ENCODE data around the gene PINLYP.

Gene PINLYP

DNA sequence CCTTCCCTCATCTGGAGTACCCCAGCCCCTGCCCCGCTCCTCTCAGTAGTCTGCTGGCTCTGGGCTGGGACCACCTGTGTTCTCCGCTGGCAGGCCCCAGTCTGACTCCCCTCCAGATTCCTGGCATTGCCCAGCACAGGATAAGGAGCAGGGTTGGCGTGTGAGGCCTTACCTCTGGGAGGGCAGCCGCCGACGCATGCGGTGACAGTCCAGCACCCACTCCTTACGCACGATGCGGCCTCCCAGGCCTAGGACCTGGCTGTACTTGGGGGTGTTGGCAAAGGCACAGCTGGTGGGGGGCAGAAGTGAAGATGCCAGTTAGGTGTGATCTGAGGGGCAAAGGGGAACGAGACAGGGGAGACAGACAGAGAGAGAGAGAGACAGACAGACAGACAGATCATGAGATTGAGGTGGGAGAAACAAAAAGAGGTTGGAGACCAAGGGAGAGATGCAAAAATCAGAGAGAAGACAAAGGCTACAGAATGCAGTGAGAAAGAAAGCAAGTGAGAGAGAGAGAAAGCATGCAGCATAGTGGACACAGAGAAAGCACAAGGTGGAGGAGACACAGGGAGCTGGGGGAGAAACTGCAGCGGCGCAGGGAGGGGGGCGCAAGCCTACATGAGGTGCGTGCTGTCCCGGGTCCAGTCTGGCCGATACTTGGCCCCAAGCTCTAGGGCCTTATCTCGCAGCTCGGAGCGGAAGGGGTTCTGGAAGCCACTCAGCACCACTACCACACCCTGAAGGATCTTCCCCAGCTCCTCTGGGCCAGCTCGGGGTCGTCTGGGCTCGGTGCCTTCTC, 24.0 kb upstream of the PINLYP start:
- no peak for DNase-seq

DNA sequence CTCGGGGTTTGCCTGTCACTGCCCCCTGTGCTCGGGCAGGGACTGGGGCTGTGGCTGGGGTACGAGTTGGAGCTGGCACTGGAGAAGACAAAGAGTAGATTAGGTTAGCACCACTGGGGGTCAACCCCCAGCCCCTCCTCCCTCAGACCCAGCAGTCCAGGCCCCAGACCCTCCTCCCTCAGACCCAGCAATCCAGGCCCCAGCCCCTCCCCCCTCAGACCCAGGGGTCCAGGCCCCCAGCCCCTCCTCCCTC, 23.5 kb upstream of the PINLYP start:
- no peak for DNase-seq

DNA sequence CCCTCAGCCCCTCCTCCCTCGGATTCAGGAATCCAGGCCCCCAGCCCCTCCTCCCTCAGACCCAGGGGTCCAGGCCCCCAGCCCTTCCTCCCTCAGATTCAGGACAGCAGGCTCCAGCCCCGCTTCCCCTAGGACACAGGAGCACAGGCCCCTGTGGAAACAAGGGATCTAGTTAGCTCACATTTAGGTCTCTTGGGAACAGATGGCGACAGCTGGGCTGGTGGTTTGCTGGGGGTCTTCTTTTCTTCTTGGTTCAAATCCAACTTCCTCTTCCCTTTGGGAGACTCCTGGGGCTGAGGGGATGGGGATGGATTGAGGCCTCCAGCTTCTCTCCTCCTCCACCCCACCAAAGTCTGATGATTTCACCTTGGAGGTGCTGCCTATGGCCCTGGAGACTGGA, 23.0 kb upstream of the PINLYP start:
- DNase-seq: no peak

DNA sequence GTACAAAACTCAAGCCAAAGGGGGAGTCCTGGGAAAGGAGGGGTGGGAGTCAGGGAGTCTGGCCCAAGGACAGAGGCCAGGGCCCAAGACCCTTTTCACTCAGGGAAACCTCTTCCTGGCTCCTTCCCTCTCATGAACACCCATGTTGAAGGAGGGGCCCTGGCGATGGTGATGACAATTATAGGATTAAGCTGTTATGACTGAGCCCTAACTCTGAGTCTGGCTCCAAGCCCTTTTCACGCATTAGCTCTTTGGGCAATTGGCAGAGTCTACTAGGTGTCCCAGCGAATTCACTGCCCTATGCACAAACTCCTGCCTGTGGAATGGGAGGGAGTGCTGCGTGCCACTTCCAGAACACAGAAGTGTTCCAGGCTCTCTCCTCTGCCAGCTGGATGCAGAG, 21.9 kb upstream of the PINLYP start:
- no peak for DNase-seq

DNA sequence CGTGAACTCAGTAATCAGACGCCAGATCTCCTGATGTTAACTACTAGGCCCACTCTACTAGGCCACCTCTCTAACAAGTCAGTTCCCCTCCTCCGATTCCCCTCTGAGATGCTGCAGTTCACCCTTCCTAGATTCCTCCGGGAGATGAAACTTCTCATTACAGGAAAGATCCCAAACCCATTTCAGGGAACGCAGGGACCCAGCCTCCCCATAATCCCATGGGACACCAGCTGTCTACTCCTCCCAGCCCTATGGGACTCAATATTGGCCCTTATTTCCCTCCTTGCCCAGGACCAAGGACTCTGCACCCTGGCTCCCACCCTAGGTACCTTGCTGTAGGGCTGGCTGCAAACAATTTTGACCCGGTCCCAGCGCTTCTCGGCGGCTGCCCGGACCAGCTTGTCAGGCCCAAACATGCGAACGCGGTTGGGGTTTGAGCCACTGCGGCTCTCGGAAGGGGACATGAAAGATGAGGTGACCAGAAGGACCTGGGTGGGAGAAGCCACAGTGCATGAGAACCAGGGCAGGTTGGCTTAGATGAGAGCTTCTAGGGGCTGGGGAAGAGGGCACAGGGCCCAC, 21.2 kb upstream of the PINLYP start:
- DNase-seq: no peak

DNA sequence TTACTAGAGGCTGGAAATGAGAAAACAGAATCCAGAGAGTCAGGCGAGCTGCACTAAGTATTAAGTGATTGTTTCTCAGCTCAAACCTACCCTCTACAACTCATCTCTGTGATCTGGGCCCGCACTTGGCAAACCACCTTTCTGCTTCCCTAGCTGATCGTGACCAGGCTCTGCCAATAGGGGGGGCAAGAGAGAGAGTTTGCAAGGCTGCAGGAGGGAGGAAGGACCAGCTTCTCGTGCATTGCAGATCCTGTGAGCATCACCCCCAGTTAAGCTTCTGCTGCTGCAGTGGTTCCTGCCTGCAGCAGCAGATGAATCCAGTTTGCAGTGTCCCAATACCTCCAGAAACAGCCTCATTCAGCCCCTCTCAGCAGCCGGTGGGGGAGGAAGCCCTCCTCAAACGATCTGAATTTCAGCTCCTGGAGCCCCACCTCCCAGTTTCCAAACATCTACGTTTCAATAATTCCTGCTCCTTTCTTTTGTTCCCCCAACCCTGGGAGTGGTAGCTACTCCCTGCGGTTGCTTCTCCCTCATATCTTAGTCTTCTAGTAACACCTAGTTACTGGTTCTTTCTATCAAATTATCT, 20.3 kb upstream of the PINLYP start:
- peak; percentile 59 for DNase-seq

DNA sequence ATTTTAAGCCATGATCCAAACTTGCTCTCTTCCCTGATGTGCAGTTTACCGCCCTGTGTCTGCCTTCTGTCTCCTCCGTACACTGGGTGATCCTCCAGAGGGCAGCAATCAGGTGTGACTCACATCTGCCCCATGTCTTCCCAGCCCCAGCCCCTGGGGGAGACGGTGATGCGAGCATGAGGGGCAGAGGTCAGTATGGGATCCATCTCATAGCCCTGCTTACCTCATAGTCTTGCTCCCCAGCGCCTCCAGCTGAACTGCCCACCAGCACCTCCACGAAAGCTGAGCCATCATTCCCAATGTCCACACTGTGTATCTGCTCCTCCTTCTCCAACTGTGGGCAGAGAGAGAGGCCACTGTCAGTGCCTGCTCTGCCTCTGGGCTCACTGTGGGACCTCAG, 14.9 kb upstream of the PINLYP start:
- DNase-seq: peak; percentile 19

DNA sequence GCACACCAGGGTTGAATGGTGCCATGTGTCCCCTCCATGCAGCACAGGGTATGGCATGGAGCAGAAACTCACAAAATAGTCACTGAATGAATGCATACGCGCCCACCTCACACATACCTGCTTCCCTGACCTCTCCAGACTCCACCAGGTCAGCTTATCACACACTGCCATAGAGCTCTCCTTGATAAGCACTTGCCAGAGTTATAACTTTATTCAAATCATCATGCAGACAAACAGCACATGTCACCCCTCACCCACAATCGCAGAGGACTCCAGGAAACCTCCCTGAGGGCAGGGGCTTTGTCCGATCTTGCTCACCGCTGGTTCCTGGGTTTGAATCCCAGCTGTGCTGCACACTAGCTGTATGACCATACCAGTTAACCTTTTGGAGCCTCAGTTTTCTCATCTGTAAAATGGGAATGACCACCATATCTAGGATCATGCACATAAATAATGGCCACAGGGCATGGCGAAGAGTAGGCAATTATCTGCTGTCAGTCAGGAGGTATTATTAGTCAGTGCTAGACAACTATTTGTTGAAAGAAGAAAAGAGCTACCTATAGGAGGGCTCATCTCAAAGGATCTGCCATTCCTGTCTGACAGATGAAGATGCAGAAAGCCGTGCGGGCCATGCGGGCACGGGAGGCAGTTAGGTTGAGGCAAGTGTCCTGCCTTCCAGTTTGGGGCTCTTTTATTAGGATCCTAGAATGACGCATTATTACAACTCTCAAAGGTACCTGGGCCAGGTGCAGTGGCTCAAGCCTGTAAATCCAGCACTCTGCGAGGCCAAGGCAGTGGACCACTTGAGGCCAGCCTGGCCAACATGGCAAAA, 14.2 kb upstream of the PINLYP start:
- DNase-seq: no peak

DNA sequence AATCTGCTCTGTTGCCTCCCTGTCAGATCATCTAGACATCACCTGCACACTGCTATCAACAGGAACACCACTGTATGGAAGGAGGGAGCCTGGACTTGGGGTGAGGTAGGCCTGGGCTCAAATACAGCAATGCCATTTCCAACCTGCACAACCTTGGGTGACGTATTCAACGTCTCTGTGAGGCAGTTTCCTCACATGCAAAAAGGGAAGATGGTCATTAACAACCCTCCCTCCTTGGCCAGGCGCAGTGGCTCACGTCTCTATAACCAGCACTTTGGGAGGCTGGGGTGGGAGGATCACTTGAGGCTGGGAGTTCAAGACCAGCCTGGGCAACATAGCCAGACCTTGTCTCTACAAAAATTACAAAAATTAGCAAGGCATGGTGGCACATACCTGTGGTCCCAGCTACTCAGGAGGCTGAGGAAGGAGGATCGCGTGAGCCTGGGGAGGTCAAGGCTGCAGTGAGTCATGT, 13.3 kb upstream of the PINLYP start:
- no peak for DNase-seq

DNA sequence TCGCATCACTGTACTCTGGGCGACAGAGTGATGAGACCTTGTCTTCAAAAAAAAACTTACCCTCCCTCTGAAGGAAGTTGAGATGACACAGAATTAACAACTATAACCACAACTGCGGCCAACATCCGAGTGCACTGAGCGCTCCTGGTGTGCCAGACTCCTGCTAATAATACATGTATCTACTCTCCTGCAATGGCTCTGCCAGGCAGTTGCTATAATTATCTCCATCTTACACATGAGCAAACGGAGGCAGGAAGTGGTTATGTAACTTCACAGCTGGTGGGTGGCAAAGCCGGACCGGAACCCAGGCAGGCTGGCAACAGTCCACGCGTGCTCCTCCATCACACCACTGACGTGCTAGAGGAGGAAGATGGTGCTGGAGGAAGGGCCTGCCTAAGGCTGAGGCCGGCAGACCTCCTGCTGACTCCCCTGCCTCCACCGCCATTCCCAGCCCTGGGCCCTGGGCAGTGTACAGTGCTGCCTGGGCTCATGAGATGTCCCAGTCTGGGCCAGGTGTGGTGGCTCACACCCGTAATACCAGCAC, 12.8 kb upstream of the PINLYP start:
- DNase-seq: peak; percentile 77

DNA sequence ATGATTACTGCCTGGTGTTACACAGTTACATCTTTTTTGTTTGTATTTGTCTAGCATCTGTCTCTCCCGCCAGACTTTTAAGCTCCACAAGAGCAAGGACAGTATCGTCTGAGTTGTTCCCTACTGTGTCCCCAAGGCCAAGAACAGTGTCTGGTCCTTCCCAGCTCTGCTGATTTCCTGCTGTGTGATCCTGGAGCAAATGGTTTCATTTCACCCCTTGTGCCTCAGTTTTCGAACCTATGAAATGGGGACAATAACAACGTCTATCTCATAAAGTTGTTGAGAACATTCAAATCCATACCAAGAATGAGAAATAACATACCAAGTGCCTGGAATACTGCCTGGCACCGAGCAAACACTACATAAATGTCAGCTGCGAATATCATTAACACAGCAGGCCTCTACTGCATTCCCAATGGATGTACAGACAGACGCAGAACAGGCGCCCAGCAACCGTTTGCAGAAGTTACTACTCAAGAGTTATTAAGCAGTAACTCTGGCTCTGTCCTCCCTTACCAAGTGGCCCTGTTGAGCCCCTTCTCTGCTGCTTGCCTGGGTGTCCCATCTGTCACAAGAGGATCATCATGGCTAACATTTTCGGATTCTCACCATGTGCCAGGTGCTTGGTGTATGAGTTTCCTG, 11.7 kb upstream of the PINLYP start:
- DNase-seq: no peak

DNA sequence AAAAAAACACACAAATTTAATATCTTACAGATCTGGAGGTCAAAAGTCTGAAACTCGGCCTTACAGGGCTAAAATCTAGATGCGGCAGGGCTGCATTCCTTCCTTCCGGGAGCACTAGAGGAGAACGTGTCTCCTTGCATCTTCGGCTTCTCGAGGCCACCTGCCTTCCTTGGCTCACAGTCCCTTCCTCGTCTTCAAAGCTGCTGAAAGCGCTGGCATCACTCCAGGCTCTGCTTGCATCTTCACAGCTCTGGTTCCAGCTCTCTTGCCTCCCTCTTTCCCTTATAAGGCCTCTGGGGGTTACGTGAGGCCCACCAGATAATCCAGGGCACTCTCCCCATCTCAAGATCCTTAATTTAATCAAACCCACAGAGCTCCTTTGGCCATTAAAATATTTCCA, 10.8 kb upstream of the PINLYP start:
- DNase-seq: no peak

DNA sequence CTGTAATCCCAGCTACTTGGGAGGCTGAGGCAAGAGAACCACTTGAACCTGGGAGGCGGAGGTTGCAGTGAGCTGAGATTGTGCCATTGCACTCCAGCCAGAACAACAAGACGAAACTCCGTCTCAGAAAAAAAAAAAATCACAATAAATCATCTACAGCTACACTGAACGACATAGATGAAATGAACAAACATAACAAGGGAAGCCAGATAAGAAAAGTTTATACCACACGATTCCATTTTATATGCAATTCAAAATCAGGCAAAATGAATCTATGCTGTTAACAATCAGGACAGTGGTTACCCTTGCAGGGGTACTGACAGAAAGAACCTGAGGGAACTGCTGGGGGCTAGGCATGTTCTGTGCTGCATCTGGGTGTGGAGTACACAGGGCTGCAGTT, 5.9 kb upstream of the PINLYP start:
- DNase-seq: no peak

DNA sequence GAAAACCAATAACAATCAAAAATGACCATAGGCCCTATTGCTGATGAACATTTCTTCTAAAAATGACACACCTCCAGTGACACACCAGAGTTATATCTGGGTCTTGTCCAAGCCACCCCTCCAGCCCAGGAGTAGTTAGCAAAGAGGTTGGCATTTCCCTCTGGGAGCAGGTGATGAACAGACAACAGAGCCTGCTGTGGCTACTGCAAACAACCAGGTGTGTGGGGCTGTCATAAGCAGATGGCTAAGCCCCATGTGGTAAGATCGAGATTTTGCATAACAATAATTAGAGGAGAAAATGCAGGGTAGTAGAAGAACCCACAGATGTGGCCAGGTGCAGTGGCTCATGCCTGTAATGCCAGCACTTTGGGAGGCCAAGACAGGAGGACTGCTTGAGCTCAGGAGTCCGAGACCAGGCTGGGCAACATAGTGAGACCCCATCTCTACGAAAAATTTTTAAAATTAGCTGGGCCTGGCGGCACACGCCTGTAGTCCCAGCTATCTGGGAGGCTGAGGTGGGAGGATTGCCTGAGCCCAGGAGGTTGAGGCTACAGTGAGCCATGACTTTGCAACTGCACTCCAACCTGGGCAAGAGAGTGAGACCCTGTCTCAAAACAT, 5.3 kb upstream of the PINLYP start:
- DNase-seq: no peak

DNA sequence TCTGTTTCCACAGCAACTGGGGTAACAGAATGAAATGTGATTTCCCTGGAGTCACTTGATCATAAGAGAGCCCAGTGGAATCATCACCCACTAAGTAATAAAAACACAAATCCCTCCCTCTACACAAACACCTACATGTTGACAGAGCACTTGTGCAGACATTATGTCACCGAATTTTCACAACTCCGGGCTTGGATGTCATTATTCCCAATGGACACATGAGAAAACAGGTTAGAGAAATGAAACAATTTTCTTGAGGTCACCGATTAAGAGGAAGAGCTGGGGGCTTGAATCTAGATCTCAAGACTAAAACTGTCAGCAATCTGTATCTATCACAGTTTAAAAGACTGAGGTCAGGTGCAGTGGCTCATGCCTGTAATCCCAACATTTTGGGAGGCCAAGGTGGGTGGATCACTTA, 3.4 kb upstream of the PINLYP start:
- DNase-seq: no peak

DNA sequence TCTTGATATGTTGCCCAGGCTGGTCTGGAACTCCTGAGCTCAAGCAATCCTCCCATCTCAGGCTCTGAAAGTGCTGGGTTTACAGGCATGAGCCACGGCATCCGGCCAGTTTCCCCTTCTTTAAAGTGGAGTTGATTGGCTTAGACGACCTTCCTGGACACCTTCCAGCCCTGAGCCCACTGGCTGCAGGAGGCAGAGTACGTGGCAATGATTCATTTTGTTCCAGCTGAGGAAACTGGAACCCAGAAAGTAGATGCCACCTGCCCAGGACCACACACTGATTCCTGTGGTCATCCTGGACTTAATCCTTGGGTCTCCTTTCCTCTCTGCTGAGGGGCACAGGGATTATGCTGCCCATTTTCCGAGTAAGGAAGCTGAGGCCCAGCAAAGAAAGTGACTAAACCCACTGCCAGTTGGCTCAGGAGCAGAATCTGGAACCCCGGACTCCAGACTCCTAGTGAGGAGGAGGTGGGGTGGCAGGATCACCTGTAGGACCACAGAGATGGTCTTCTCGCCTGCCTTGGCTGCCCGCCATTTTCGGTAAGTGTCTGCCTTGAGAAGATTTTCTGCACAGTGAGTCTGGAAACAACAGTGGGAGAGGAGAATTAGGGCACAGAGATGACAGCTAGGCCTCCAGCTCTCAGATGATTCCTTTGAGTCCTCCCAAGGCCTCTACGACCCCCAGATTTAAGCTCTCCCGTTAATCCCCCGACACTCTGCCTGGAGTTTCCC, 1.0 kb upstream of the PINLYP start:
- DNase-seq: peak; percentile 14

DNA sequence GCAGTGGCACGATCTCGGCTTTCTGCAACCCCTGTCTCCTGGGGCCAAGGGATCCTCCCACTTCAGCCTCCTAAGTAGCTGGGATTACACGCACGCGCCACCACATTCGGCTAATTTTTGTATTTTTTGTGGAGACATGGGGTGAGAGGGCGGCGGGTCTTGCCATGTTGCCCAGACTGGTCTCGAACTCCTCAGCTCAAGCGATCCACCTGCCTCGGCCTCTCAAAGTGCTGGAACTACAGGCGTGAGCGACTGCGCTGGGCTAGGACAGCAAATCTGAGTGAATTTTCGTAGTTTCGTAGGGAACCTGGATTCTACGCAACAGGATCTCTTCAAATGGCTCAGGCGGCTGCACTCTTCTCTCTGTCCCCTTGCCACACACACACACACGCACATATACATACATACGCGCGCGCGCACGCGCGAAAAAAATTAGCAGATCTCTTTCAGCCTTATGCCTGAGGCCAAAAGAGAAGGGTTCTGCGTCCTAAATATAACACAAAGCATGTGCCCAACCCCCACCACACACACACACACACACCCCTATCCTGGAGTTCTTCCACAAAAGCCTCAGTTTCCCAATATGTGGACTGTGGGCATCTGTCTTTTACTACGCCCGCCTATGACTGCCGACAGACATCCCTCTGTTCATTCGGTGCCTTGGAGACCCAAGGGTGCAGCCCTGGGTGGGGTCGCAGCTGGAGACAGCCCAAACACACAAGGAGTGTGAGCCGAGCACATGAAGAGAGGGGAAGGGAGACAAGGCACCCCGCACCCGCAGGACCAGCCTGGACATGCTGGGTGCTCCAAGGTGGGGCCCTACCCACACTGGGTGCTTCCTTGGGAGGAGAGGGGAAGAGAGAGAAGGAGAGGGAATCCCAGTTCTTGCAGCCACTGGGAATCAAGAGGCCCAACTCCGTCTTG, 616 bp downstream of the PINLYP start:
- no peak for DNase-seq

DNA sequence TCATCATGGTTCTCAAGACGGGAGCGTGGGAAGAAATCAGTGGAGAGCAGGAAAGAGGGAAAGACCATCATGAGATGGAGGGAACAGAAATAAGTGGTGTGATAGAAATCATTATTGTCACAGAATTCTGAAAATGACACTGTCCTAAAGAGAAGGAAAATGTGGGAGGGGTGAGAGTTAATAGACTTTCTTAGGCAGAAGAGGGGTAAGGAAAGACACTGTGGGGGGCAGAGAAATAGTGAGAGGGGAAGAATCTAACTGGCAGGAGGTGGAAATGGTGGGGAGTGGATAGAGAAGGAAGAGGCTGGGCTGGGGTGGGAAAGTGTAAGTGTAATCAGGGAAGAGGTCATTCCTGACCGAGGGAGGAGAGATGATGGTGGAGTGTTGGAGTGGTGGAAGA, 3.2 kb downstream of the PINLYP start:
- no peak for DNase-seq

DNA sequence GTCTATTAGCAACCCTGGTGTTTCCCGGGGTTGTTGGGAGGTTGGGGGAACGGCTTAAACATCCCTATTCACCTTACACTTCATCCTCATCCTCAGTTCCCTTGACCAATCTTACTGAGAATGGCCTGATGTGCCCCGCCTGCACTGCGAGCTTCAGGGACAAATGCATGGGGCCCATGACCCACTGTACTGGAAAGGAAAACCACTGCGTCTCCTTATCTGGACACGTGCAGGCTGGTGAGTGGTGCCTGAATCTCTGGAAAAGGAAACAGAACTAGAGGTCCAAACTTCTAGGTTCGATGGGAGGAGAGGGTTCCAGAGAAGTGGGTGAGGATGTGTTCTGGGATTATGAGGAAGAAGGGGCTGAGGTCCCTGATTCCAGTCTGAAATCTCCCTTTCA, 5.9 kb downstream of the PINLYP start:
- DNase-seq: no peak

DNA sequence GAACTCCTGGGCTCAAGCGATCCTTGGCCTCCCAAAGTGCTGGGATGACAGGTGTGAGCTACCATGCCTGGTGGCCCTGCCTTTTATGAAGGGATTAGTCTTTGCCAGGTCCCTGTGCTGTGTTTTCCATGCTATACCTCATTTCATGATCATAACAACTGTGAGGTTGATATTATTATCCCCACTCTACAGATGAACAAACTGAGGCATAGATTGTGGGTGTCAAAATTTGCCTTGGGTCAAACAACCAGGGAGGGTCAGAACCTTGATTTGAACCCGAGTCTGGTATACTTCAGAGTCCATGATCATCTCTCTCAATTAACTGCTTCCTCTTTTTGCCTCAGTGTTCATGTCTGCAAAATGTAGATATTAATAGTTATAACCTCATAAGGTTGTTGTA, 6.9 kb downstream of the PINLYP start:
- DNase-seq: no peak

DNA sequence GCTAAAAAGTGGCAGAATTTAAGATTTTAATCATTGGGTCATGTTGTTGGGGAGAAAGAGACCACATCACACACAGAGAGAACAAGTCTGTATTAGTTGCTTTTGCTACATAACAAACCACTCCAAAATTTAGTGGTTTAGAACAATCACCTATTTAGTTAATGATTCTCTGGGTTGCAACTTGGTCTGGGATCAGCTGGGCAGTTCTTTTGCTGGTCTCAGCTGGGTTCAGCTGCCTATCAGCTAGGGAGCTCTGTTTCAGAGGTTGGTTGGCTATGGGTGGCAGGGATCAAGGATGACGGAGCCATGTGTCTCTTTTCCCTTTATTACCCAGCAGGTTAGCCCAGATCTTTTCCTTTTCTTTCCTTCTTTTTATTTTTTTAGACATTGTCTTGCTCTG, 8.9 kb downstream of the PINLYP start:
- DNase-seq: no peak
